ENCODE results near the gene ZNF100.
"Not testable (repeated sequence)": the region's sequence is repeated elsewhere in the genome, so short reads cannot be mapped to it uniquely, and the experiment has no call there.

The ZNF100 gene

GRCh38 chr19:21767065-21767800 lies at the start of gene ZNF100:
TSS of gene ZNF100 (minus strand) at chr19:21767579. CDS start at chr19:21767429, 150 bp downstream.
- in situ Hi-C loops (cut with HindIII; ENCODE audit: low pct_unique_long_range_greater_than_20kb, low sequenced_read_pairs) = no loop called here
- TF ChIP-seq JUND (IDR thresholded peaks at IDR 0.05; ENCODE audit: low read depth) = no peak
- DNase-seq (ENCODE audit: low read depth in 1 of 2, low spot score in 1 of 2) = peak; percentile 58 to 97

- no peak for DNase-seq (ENCODE audit: low read depth in 1 of 2, low spot score in 1 of 2)
Observed at GRCh38 chr19:21812448-21812847, 45.1 kb upstream of the ZNF100 start.

GRCh38 chr19:21808400-21809000 lies 41.1 kb upstream of the ZNF100 start:
- in situ Hi-C loops (cut with HindIII; ENCODE audit: low pct_unique_long_range_greater_than_20kb, low sequenced_read_pairs); DNase-seq (ENCODE audit: low read depth in 1 of 2, low spot score in 1 of 2): not testable (repeated sequence)

More at GRCh38 chr19:21812448-21812847, 45.1 kb upstream of the ZNF100 start:
- TF ChIP-seq JUND (IDR thresholded peaks at IDR 0.05; ENCODE audit: low read depth) = no peak
- in situ Hi-C loops (cut with HindIII; ENCODE audit: low pct_unique_long_range_greater_than_20kb, low sequenced_read_pairs) = no loop called here

- in situ Hi-C loops (cut with HindIII; ENCODE audit: low pct_unique_long_range_greater_than_20kb, low sequenced_read_pairs) = no loop called here
- no peak for TF ChIP-seq JUND (IDR thresholded peaks at IDR 0.05; ENCODE audit: low read depth)
- DNase-seq (ENCODE audit: low read depth in 1 of 2, low spot score in 1 of 2) = peak in 1 of 2 experiments; percentile 62
Observed at GRCh38 chr19:21789466-21790085, 22.2 kb upstream of the ZNF100 start.

GRCh38 chr19:21786936-21787335 lies 19.6 kb upstream of the ZNF100 start:
- DNase-seq (ENCODE audit: low read depth in 1 of 2, low spot score in 1 of 2) = no peak
- no peak for TF ChIP-seq JUND (IDR thresholded peaks at IDR 0.05; ENCODE audit: low read depth)
- in situ Hi-C loops (cut with HindIII; ENCODE audit: low pct_unique_long_range_greater_than_20kb, low sequenced_read_pairs) = no loop called here

GRCh38 chr19:21775792-21776191 lies 8.4 kb upstream of the ZNF100 start:
- DNase-seq (ENCODE audit: low read depth in 1 of 2, low spot score in 1 of 2); in situ Hi-C loops (cut with HindIII; ENCODE audit: low pct_unique_long_range_greater_than_20kb, low sequenced_read_pairs): not testable (repeated sequence)

GRCh38 chr19:21766705-21767064 lies 694 bp downstream of the ZNF100 start:
- in situ Hi-C loops (cut with HindIII; ENCODE audit: low pct_unique_long_range_greater_than_20kb, low sequenced_read_pairs); DNase-seq (ENCODE audit: low read depth in 1 of 2, low spot score in 1 of 2): not testable (repeated sequence)

GRCh38 chr19:21765151-21765550 lies 2.2 kb downstream of the ZNF100 start:
- DNase-seq (ENCODE audit: low read depth in 1 of 2, low spot score in 1 of 2) = no peak
- TF ChIP-seq JUND (IDR thresholded peaks at IDR 0.05; ENCODE audit: low read depth) = no peak
- in situ Hi-C loops (cut with HindIII; ENCODE audit: low pct_unique_long_range_greater_than_20kb, low sequenced_read_pairs) = no loop called here

- DNase-seq (ENCODE audit: low read depth in 1 of 2, low spot score in 1 of 2); in situ Hi-C loops (cut with HindIII; ENCODE audit: low pct_unique_long_range_greater_than_20kb, low sequenced_read_pairs): not testable (repeated sequence)
Observed at GRCh38 chr19:21761547-21761946, 5.8 kb downstream of the ZNF100 start.

GRCh38 chr19:21758296-21758695 lies 9.1 kb downstream of the ZNF100 start:
- DNase-seq (ENCODE audit: low read depth in 1 of 2, low spot score in 1 of 2) = no peak
- in situ Hi-C loops (cut with HindIII; ENCODE audit: low pct_unique_long_range_greater_than_20kb, low sequenced_read_pairs) = no loop called here
- no peak for TF ChIP-seq JUND (IDR thresholded peaks at IDR 0.05; ENCODE audit: low read depth)

- in situ Hi-C loops (cut with HindIII; ENCODE audit: low pct_unique_long_range_greater_than_20kb, low sequenced_read_pairs); DNase-seq (ENCODE audit: low read depth in 1 of 2, low spot score in 1 of 2): not testable (repeated sequence)
Observed at GRCh38 chr19:21755555-21755954, 11.8 kb downstream of the ZNF100 start.

- DNase-seq (ENCODE audit: low read depth in 1 of 2, low spot score in 1 of 2) = no peak
- TF ChIP-seq JUND (IDR thresholded peaks at IDR 0.05; ENCODE audit: low read depth) = no peak
- in situ Hi-C loops (cut with HindIII; ENCODE audit: low pct_unique_long_range_greater_than_20kb, low sequenced_read_pairs) = no loop called here
Observed at GRCh38 chr19:21751384-21751783, 16.0 kb downstream of the ZNF100 start.

- DNase-seq (ENCODE audit: low read depth in 1 of 2, low spot score in 1 of 2) = no peak
- no peak for TF ChIP-seq JUND (IDR thresholded peaks at IDR 0.05; ENCODE audit: low read depth)
- in situ Hi-C loops (cut with HindIII; ENCODE audit: low pct_unique_long_range_greater_than_20kb, low sequenced_read_pairs) = no loop called here
Observed at GRCh38 chr19:21750586-21751128, 16.7 kb downstream of the ZNF100 start.

All from T47D (cell line).